HEK293 (cell line): ENCODE results near the gene HACD3.

Source experiments
- CTCF ChIA-PET: fragments of 350-600 bp; formaldehyde crosslinking; extraction: SDS; loops from one replicate; lab custom pipeline; 2021; ENCODE audit warnings: antibody characterized with exemption; lab: Yijun Ruan, JAX
- POLR2A ChIA-PET: fragments of 300-600 bp; formaldehyde crosslinking; extraction: SDS; loops from one replicate; lab custom pipeline; 2020; ENCODE audit warnings: antibody characterized with exemption, inconsistent platforms; lab: Yijun Ruan, JAX
- H3K27ac ChIP-seq: fragments of 200-500 bp; sonication (Bioruptor generic); 2 replicates; pipeline ENCODE4 v1.5.1; 2014; ENCODE audit warnings: low read depth, low read length, control low read depth, inconsistent platforms; ENCODE audit errors: extremely low read depth
- H3K36me3 ChIP-seq, 2 experiments: fragments of 200-500 bp in 1 of 2; sonication (Bioruptor generic) in 1 of 2; 1 replicate in 1 of 2; 2 replicates in 1 of 2; pipeline ENCODE4 v1.5.1; 2014 to 2017; ENCODE audit warnings: inconsistent platforms in 2 of 2, low read length in 2 of 2; ENCODE audit not compliant: control insufficient read depth in 2 of 2, insufficient read depth in 1 of 2
- H3K4me1 ChIP-seq: fragments of 200-500 bp; sonication (Bioruptor generic); 2 replicates; pipeline ENCODE4 v1.5.1; 2014; ENCODE audit warnings: mild to moderate bottlenecking, low read length, inconsistent platforms; ENCODE audit not compliant: control insufficient read depth, insufficient read depth
- H3K4me3 ChIP-seq: 2 replicates; pipeline ENCODE4 v1.5.1; 2011; ENCODE audit warnings: low read depth, mild to moderate bottlenecking, control low read depth, low read length, moderate library complexity
- H3K9me3 ChIP-seq: fragments of 200-500 bp; sonication (Bioruptor generic); 2 replicates; pipeline ENCODE4 v1.5.1; 2014; ENCODE audit warnings: low read depth, low read length, inconsistent platforms; ENCODE audit not compliant: control insufficient read depth, insufficient read depth
- GLI2 ChIP-seq: fragments of 450-650 bp; formaldehyde crosslinking; IDR thresholded peaks from 2 replicates; pipeline ENCODE4; 2017; ENCODE audit warnings: missing biosample characterization, missing genetic modification characterization, low read depth, borderline replicate concordance
- KLF1 ChIP-seq: fragments of 450-650 bp; formaldehyde crosslinking; IDR thresholded peaks from 2 replicates; pipeline ENCODE4 v1.5.1; 2016; ENCODE audit warnings: missing biosample characterization, missing genetic modification characterization
- ZBTB21 ChIP-seq: fragments of 450-650 bp; formaldehyde crosslinking; IDR thresholded peaks from 2 replicates; pipeline ENCODE4 v1.5.1; 2017; ENCODE audit warnings: missing biosample characterization, missing genetic modification characterization
- ZNF133 ChIP-seq: fragments of 450-650 bp; formaldehyde crosslinking; IDR thresholded peaks from 2 replicates; pipeline ENCODE4 v1.5.1; 2016; ENCODE audit warnings: missing biosample characterization, missing genetic modification characterization
- ZNF146 ChIP-seq: fragments of 450-650 bp; formaldehyde crosslinking; IDR thresholded peaks from 2 replicates; pipeline ENCODE4 v1.5.1; 2016; ENCODE audit warnings: missing biosample characterization, missing genetic modification characterization
- ZNF211 ChIP-seq: fragments of 450-650 bp; formaldehyde crosslinking; IDR thresholded peaks from 2 replicates; pipeline ENCODE4 v1.5.1; 2016; ENCODE audit warnings: low read depth, missing biosample characterization, missing genetic modification characterization
- ZNF292 ChIP-seq: fragments of 450-650 bp; formaldehyde crosslinking; IDR thresholded peaks from 2 replicates; pipeline ENCODE4 v1.5.1; 2016; ENCODE audit warnings: low read depth, missing biosample characterization, missing genetic modification characterization, borderline replicate concordance
- ZNF311 ChIP-seq: fragments of 450-650 bp; formaldehyde crosslinking; IDR thresholded peaks from 2 replicates; pipeline ENCODE4 v1.5.1; 2017; ENCODE audit warnings: missing biosample characterization, missing genetic modification characterization, borderline replicate concordance
- ZNF654 ChIP-seq: fragments of 450-650 bp; formaldehyde crosslinking; IDR thresholded peaks from 2 replicates; pipeline ENCODE4 v1.5.1; 2016; ENCODE audit warnings: low read depth, missing biosample characterization, missing genetic modification characterization
- ZNF658 ChIP-seq: fragments of 450-650 bp; formaldehyde crosslinking; IDR thresholded peaks from 2 replicates; pipeline ENCODE4; 2016; ENCODE audit warnings: missing biosample characterization, missing genetic modification characterization
- ZNF707 ChIP-seq: fragments of 450-650 bp; formaldehyde crosslinking; IDR thresholded peaks from 2 replicates; pipeline ENCODE4 v1.5.1; 2016; ENCODE audit warnings: missing biosample characterization, missing genetic modification characterization
- ZSCAN23 ChIP-seq: fragments of 450-650 bp; formaldehyde crosslinking; IDR thresholded peaks from 2 replicates; pipeline ENCODE4 v1.5.1; 2016; ENCODE audit warnings: missing biosample characterization, missing genetic modification characterization
- ZSCAN4 ChIP-seq: fragments of 450-650 bp; formaldehyde crosslinking; IDR thresholded peaks from 2 replicates; pipeline ENCODE4 v1.5.1; 2017; ENCODE audit warnings: missing biosample characterization, missing genetic modification characterization
- TF ChIP-seq, protein P1 (sequence below): fragments of 450-650 bp; formaldehyde crosslinking; IDR thresholded peaks from 2 replicates; pipeline ENCODE4 v1.5.1; 2016; ENCODE audit warnings: missing biosample characterization, missing genetic modification characterization, borderline replicate concordance
- TF ChIP-seq, protein P2 (sequence below): fragments of 450-650 bp; formaldehyde crosslinking; IDR thresholded peaks from 2 replicates; pipeline ENCODE4 v1.5.1; 2017; ENCODE audit warnings: missing biosample characterization, missing genetic modification characterization
- TF ChIP-seq, protein P3 (sequence below): fragments of 450-650 bp; formaldehyde crosslinking; IDR thresholded peaks from 2 replicates; pipeline ENCODE4 v1.5.1; 2016; ENCODE audit warnings: missing biosample characterization, missing genetic modification characterization, borderline replicate concordance

The HACD3 gene

DNA sequence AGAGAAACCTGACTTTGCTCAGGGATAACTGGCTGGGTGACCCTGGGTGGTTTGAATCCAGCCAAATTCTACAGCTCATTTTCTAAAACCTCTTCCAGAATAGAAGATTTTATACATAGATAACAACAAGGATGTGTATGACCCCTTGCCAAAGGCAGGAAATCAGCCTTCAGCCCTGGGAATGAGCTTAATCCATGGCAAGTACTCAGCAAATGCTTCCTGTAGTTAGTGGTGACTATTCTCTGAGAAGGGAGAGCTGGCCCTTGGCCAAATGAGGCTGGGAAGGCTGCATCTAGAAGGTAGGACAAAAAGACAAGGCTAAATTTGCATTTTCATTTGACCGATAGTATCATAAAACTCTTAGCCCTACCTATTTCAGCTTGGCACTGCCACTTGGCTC, 4.6 kb upstream of the HACD3 start:
- TF ChIP-seq ZBTB21 (tag by site-specific recombination) (no peak), ZNF658 (tag by site-specific recombination) (no peak), ZNF707 (tag by site-specific recombination) (no peak), ZSCAN4 (tag by site-specific recombination) (no peak), ZNF211 (tag by site-specific recombination) (no peak), ZNF292 (tag by site-specific recombination) (no peak), ZSCAN23 (tag by site-specific recombination) (no peak), GLI2 (tag by site-specific recombination) (no peak), ZNF654 (tag by site-specific recombination) (no peak), ZNF311 (tag by site-specific recombination) (no peak), KLF1 (tag by site-specific recombination) (no peak), ZNF133 (tag by site-specific recombination) (no peak), ZNF146 (tag by site-specific recombination) (no peak)
- TF ChIP-seq, protein P1, sequence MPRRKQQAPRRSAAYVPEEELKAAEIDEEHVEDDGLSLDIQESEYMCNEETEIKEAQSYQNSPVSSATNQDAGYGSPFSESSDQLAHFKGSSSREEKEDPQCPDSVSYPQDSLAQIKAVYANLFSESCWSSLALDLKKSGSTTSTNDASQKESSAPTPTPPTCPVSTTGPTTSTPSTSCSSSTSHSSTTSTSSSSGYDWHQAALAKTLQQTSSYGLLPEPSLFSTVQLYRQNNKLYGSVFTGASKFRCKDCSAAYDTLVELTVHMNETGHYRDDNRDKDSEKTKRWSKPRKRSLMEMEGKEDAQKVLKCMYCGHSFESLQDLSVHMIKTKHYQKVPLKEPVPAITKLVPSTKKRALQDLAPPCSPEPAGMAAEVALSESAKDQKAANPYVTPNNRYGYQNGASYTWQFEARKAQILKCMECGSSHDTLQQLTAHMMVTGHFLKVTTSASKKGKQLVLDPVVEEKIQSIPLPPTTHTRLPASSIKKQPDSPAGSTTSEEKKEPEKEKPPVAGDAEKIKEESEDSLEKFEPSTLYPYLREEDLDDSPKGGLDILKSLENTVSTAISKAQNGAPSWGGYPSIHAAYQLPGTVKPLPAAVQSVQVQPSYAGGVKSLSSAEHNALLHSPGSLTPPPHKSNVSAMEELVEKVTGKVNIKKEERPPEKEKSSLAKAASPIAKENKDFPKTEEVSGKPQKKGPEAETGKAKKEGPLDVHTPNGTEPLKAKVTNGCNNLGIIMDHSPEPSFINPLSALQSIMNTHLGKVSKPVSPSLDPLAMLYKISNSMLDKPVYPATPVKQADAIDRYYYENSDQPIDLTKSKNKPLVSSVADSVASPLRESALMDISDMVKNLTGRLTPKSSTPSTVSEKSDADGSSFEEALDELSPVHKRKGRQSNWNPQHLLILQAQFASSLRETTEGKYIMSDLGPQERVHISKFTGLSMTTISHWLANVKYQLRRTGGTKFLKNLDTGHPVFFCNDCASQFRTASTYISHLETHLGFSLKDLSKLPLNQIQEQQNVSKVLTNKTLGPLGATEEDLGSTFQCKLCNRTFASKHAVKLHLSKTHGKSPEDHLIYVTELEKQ (tag by site-specific recombination): no peak
- TF ChIP-seq, protein P2, sequence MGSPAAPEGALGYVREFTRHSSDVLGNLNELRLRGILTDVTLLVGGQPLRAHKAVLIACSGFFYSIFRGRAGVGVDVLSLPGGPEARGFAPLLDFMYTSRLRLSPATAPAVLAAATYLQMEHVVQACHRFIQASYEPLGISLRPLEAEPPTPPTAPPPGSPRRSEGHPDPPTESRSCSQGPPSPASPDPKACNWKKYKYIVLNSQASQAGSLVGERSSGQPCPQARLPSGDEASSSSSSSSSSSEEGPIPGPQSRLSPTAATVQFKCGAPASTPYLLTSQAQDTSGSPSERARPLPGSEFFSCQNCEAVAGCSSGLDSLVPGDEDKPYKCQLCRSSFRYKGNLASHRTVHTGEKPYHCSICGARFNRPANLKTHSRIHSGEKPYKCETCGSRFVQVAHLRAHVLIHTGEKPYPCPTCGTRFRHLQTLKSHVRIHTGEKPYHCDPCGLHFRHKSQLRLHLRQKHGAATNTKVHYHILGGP (tag by site-specific recombination): no peak
- TF ChIP-seq, protein P3, sequence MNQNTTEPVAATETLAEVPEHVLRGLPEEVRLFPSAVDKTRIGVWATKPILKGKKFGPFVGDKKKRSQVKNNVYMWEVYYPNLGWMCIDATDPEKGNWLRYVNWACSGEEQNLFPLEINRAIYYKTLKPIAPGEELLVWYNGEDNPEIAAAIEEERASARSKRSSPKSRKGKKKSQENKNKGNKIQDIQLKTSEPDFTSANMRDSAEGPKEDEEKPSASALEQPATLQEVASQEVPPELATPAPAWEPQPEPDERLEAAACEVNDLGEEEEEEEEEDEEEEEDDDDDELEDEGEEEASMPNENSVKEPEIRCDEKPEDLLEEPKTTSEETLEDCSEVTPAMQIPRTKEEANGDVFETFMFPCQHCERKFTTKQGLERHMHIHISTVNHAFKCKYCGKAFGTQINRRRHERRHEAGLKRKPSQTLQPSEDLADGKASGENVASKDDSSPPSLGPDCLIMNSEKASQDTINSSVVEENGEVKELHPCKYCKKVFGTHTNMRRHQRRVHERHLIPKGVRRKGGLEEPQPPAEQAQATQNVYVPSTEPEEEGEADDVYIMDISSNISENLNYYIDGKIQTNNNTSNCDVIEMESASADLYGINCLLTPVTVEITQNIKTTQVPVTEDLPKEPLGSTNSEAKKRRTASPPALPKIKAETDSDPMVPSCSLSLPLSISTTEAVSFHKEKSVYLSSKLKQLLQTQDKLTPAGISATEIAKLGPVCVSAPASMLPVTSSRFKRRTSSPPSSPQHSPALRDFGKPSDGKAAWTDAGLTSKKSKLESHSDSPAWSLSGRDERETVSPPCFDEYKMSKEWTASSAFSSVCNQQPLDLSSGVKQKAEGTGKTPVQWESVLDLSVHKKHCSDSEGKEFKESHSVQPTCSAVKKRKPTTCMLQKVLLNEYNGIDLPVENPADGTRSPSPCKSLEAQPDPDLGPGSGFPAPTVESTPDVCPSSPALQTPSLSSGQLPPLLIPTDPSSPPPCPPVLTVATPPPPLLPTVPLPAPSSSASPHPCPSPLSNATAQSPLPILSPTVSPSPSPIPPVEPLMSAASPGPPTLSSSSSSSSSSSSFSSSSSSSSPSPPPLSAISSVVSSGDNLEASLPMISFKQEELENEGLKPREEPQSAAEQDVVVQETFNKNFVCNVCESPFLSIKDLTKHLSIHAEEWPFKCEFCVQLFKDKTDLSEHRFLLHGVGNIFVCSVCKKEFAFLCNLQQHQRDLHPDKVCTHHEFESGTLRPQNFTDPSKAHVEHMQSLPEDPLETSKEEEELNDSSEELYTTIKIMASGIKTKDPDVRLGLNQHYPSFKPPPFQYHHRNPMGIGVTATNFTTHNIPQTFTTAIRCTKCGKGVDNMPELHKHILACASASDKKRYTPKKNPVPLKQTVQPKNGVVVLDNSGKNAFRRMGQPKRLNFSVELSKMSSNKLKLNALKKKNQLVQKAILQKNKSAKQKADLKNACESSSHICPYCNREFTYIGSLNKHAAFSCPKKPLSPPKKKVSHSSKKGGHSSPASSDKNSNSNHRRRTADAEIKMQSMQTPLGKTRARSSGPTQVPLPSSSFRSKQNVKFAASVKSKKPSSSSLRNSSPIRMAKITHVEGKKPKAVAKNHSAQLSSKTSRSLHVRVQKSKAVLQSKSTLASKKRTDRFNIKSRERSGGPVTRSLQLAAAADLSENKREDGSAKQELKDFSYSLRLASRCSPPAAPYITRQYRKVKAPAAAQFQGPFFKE (tag by site-specific recombination): no peak
- Histone ChIP-seq H3K36me3 (no peaks in the 10 kb centered on the region), H3K4me1 (peaks cover 3% of the 10 kb centered on the region; the same call in 1 of the 2 replicates), H3K4me3 (no peak overlapping the region), H3K27ac (no peak overlapping the region), H3K9me3 (no peaks in the 10 kb centered on the region)
- ChIA-PET CTCF (no interaction called here), POLR2A (no interaction called here)
